Progenitor cell of endocrine pancreas (in vitro differentiated cells): Measurements from ENCODE around the gene WDR18. TPM values are rescaled to one million over a fixed set of nuclear protein-coding genes. Genes with fewer than 3 reads are reported as not detected.

Experiments
- DNase-seq: peaks from one replicate; pipeline ENCODE4 v3.0.0; 2021; ENCODE audit warnings: low spot score; ENCODE audit not compliant: unreplicated experiment
- H3K27ac Mint-ChIP-seq: 2 replicates; pipeline ENCODE4 v1.8.0; 2021; ENCODE audit warnings: mild to moderate bottlenecking, moderate library complexity, mixed read lengths
- H3K27me3 Mint-ChIP-seq: 2 replicates; pipeline ENCODE4 v1.8.0; 2021; ENCODE audit warnings: mixed read lengths
- H3K36me3 Mint-ChIP-seq: 2 replicates; pipeline ENCODE4 v1.8.0; 2022; ENCODE audit warnings: mixed read lengths; ENCODE audit not compliant: insufficient read depth
- H3K4me1 Mint-ChIP-seq: 2 replicates; pipeline ENCODE4 v1.8.0; 2021; ENCODE audit warnings: low read depth, mixed read lengths
- H3K4me3 Mint-ChIP-seq: 2 replicates; pipeline ENCODE4 v1.8.0; 2021; ENCODE audit warnings: low read depth, mild to moderate bottlenecking, moderate library complexity, mixed read lengths
- H3K9me3 Mint-ChIP-seq: 2 replicates; pipeline ENCODE4 v1.8.0; 2021; ENCODE audit warnings: low read depth, mixed read lengths
- CTCF ChIP-seq: fragments of 200-600 bp; sonication (generic); IDR thresholded peaks from one replicate; pipeline ENCODE4 v1.5.0; 2021; ENCODE audit warnings: antibody characterized with exemption, mild to moderate bottlenecking; ENCODE audit not compliant: unreplicated experiment
- total RNA-seq: library from RNA; stranded (reverse); gene quantifications from 2 replicates; pipeline ENCODE4 v1.2.1, GENCODE V29; 2021

WDR18 gene
- total RNA-seq, 1 donor from 2014 or later = 72.3 TPM

DNA sequence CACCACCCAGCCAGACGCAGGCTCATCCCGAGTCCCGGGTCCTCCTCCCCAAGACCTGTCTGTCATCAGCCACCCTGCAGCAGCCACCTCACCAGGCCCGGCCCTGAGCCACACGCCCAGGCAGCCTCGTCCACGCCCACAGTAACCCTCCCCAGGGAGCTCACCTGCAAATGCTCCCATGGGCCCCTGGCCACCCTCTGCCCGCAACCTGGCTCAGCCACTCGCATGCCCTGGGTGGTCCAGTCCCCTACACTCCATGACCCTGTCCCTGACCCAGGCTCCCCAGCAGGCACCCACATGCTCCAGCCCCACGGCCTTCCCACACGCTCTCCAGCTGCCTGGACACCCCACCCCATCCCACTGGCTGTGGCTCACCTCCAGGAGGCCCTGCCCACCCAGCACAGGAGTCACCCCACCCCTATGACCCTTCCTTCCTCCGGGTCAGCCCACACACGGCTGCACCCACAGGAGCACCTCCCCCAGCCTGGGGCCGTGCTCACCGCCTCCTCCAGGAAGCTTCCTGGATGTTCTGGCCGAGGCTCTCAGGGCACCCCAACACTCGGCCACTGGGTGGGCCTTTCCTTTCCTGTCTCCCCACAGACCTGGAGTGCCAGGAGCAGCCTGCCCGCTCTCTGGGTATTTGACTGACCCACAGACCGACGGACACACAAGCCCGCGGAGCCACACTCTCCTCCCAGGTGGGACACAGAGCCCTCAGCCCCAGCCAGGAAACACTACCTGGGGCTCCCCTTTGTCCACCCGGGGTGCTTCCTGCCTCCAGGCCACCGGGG is 33.2 kb downstream of the WDR18 start:
- H3K4me1 Mint-ChIP-seq = peaks cover 17% of the 10 kb centered on the region
- H3K9me3 Mint-ChIP-seq = no peaks in the 10 kb centered on the region
- no peak for DNase-seq
- TF ChIP-seq CTCF = no peak
- H3K27me3 Mint-ChIP-seq = no peaks in the 10 kb centered on the region
- peak overlapping the region; percentile 62 for H3K27ac Mint-ChIP-seq
- peak overlapping the region; percentile 35 for H3K4me3 Mint-ChIP-seq
- H3K36me3 Mint-ChIP-seq = no peaks in the 10 kb centered on the region

DNA sequence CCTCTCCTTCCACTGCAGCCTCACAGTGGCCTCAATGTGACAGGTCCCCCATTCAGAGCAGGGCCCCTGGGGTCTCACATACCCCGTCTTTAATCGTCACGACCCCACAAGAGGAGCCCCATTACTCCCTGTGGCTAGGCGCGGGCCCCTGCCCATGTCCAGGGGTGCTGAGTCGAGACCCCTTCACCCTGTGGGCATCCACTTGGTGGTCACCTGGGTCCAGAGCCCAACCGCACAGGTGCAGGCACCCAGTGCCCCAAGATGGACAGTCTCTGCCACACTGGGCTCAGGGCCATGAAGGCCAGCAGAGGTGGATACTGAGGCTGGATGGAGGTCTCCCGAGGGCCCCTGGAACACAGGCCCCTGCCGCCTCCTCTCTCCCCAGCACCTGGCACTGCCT is 33.8 kb downstream of the WDR18 start:
- Mint-ChIP-seq H3K36me3 (no peaks in the 10 kb centered on the region), H3K4me3 (no peak overlapping the region), H3K4me1 (peaks cover 17% of the 10 kb centered on the region), H3K27me3 (no peaks in the 10 kb centered on the region), H3K27ac (no peak overlapping the region), H3K9me3 (no peaks in the 10 kb centered on the region)
- no peak for DNase-seq
- TF ChIP-seq CTCF = no peak

DNA sequence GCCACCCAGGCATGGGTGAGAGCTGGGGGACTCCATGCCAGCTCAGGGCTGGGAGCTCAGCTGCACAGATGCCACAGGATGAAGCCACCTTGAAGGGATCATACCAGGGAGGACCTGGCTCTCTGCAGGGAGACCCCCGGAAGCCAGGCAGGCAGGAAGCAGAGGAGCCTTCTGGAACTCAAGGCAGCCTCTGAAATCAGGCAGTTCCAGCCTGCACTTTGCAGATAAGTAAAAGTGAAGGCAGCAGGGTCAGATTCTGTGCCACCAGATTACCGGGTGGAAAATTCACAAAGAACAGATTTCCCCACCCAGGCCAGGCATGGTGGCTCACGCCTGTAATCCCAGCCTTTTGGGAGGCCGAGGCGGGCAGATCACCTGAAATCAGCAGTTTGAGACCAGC is 34.2 kb downstream of the WDR18 start:
- TF ChIP-seq CTCF = no peak
- no peaks in the 10 kb centered on the region for H3K27me3 Mint-ChIP-seq
- H3K4me3 Mint-ChIP-seq = peak overlapping the region; percentile 86
- no peaks in the 10 kb centered on the region for H3K9me3 Mint-ChIP-seq
- DNase-seq = no peak
- H3K27ac Mint-ChIP-seq = no peak overlapping the region
- peaks cover 17% of the 10 kb centered on the region for H3K4me1 Mint-ChIP-seq
- no peaks in the 10 kb centered on the region for H3K36me3 Mint-ChIP-seq

GRCh38 chr19:1018932-1019615 is 34.9 kb downstream of the WDR18 start:
- Mint-ChIP-seq H3K27ac (no peak overlapping the region), H3K27me3 (no peaks in the 10 kb centered on the region)

DNA sequence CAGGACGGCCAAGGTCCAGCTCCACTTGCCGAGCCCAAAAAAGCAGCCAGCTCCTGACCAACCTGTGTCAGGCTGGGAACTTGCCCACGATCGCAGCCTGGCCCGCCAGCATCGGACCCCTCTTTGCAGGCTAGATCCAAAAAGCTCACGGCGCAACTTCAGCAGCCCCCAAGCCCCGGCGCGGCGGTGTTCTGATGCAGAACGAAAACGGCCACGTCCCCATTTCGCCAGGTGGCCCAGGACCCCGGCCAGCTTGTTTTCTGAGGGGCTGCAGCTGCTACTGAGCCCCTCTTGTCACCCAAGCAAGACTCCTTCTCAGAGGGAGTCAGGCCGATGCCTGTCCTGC is 35.4 kb downstream of the WDR18 start:
- no peak for TF ChIP-seq CTCF
- H3K27me3 Mint-ChIP-seq = no peaks in the 10 kb centered on the region
- peaks cover 17% of the 10 kb centered on the region for H3K4me1 Mint-ChIP-seq
- no peak for DNase-seq
- H3K27ac Mint-ChIP-seq = no peak overlapping the region
- peak overlapping the region; percentile 86 for H3K4me3 Mint-ChIP-seq
- H3K9me3 Mint-ChIP-seq = no peaks in the 10 kb centered on the region
- H3K36me3 Mint-ChIP-seq = no peaks in the 10 kb centered on the region

More at GRCh38 chr19:1018932-1019615, 34.9 kb downstream of the WDR18 start:
- Mint-ChIP-seq H3K4me3 (peak overlapping the region; percentile 86), H3K9me3 (no peaks in the 10 kb centered on the region), H3K4me1 (peaks cover 17% of the 10 kb centered on the region), H3K36me3 (no peaks in the 10 kb centered on the region)
- TF ChIP-seq CTCF = no peak
- no peak for DNase-seq
